Stimulated activated CD4-positive, alpha-beta T cell treated with anti-CD3 and anti-CD28 coated beads, Interleukin-1b, Interleukin-23, amount 100 ng/mL, for 1 hour (primary cell): ENCODE measurements around the gene MAPRE2.

Experiments
- DNase-seq, 2 donors: peaks; one replicate each; pipeline ENCODE4 v3.0.0-alpha.2; 2020; ENCODE audit warnings: low read depth in 2 of 2

The MAPRE2 gene

GRCh38 chr18:35040988-35041814 is at the start of gene MAPRE2:
Gene MAPRE2 (plus strand): TSS chr18:35041413. CDS start chr18:35041540, 127 bp downstream.
- DNase-seq: peak; percentile 98 to 99

- DNase-seq: no peak
Measured at GRCh38 chr18:34991561-34991960, 49.7 kb upstream of the MAPRE2 start.

- no peak for DNase-seq
Measured at GRCh38 chr18:34993289-34993688, 47.9 kb upstream of the MAPRE2 start.

- no peak for DNase-seq
Measured at GRCh38 chr18:34995746-34996145, 45.5 kb upstream of the MAPRE2 start.

GRCh38 chr18:34998661-34999060 is 42.6 kb upstream of the MAPRE2 start:
- DNase-seq: no peak

- DNase-seq: no peak
Measured at GRCh38 chr18:34999756-35000289, 41.4 kb upstream of the MAPRE2 start.

GRCh38 chr18:35000457-35000856 is 40.8 kb upstream of the MAPRE2 start:
- no peak for DNase-seq

- DNase-seq: no peak
Measured at GRCh38 chr18:35002120-35002519, 39.1 kb upstream of the MAPRE2 start.

- no peak for DNase-seq
Measured at GRCh38 chr18:35005963-35006577, 35.1 kb upstream of the MAPRE2 start.

- DNase-seq: no peak
Measured at GRCh38 chr18:35010156-35010555, 31.1 kb upstream of the MAPRE2 start.

GRCh38 chr18:35010993-35011392 is 30.2 kb upstream of the MAPRE2 start:
- no peak for DNase-seq

- no peak for DNase-seq
Measured at GRCh38 chr18:35019933-35020332, 21.3 kb upstream of the MAPRE2 start.

- DNase-seq: no peak
Measured at GRCh38 chr18:35022426-35023001, 18.7 kb upstream of the MAPRE2 start.

GRCh38 chr18:35024196-35024595 is 17.0 kb upstream of the MAPRE2 start:
- DNase-seq: no peak

- no peak for DNase-seq
Measured at GRCh38 chr18:35024965-35025364, 16.2 kb upstream of the MAPRE2 start.

GRCh38 chr18:35026407-35027061 is 14.7 kb upstream of the MAPRE2 start:
- DNase-seq: no peak

- DNase-seq: no peak
Measured at GRCh38 chr18:35027206-35027605, 14.0 kb upstream of the MAPRE2 start.

GRCh38 chr18:35028536-35028935 is 12.7 kb upstream of the MAPRE2 start:
- DNase-seq: no peak

GRCh38 chr18:35029103-35029502 is 12.1 kb upstream of the MAPRE2 start:
- no peak for DNase-seq

- DNase-seq: no peak
Measured at GRCh38 chr18:35029770-35030169, 11.4 kb upstream of the MAPRE2 start.

- no peak for DNase-seq
Measured at GRCh38 chr18:35030277-35030989, 10.8 kb upstream of the MAPRE2 start.

GRCh38 chr18:35032113-35032512 is 9.1 kb upstream of the MAPRE2 start:
- no peak for DNase-seq
